ENCODE results near the gene TPRX2. TPM values are rescaled to one million over a fixed set of nuclear protein-coding genes. Genes with fewer than 3 reads are reported as not detected.
A peak's percentile ranks its signal among the peaks of the same experiment; 100 is the strongest.
"Not testable (repeated sequence)": the region's sequence is repeated elsewhere in the genome, so short reads cannot be mapped to it uniquely, and the experiment has no call there.

The TPRX2 gene
- total RNA-seq, 1 experiment from 2014 or later: not detected

DNA sequence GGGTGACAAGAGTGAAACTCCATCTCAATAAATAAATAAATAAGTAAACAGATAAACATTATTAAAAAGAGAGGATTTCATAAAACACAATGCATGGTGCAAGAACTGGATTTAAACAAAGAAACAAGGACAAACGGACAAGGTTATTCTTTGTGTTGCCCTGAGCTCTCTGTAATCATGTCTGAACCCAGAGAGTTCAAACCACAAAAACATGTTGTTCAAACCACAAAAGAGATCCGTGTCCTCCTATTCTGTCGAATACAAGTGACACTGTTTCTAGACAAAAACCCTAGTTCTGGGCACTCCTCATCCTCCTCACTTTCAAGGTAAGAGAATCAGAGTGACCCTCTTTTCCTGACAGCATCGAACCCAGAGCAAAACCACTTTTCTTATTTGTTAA is 4.6 kb upstream of the TPRX2 start:
- DNase-seq (ENCODE audit: low read depth, low spot score): no peak
- in situ Hi-C loops (cut with HindIII; ENCODE audit: low pct_unique_long_range_greater_than_20kb, low sequenced_read_pairs): no loop called here

DNA sequence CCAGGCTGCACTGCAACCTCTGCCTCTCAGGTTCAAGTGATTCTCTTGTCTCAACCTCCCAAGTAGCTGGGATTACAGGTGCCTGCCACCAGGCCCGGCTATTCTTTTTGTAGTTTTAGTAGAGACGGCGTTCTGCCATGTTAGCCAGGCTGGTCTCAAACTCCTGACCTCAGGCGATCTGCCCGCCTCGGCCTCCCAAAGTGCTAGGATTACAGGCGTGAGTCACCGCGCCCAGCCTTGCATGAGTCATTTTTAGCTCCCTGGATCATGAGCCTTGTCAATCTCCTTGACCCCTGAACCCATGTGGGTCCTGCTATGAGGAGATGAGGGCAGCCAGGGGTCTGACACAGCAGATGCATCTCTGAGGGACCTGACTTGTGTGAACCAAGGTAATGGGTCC is 804 bp upstream of the TPRX2 start:
- in situ Hi-C loops (cut with HindIII; ENCODE audit: low pct_unique_long_range_greater_than_20kb, low sequenced_read_pairs); DNase-seq (ENCODE audit: low read depth, low spot score): not testable (repeated sequence)

DNA sequence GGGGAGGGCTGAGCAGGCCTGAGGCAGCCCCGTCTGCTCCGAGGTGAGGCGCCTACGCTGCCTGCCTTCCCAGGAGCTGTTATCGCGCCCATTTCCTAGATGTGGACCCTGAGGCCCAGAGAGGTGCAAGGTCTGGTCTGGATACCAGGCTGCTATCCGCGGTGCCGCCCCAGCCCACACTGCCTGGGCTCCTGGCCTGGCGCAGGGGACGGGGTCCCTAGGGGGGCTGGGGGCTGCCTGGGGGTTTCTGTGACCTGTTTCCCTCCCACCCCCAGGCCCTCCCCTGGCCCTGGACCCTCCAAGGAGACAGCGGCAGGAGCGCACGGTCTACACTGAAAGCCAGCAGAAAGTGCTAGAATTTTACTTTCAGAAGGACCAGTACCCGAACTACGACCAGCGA is 803 bp downstream of the TPRX2 start:
- in situ Hi-C loops (cut with HindIII; ENCODE audit: low pct_unique_long_range_greater_than_20kb, low sequenced_read_pairs); DNase-seq (ENCODE audit: low read depth, low spot score): not testable (repeated sequence)

DNA sequence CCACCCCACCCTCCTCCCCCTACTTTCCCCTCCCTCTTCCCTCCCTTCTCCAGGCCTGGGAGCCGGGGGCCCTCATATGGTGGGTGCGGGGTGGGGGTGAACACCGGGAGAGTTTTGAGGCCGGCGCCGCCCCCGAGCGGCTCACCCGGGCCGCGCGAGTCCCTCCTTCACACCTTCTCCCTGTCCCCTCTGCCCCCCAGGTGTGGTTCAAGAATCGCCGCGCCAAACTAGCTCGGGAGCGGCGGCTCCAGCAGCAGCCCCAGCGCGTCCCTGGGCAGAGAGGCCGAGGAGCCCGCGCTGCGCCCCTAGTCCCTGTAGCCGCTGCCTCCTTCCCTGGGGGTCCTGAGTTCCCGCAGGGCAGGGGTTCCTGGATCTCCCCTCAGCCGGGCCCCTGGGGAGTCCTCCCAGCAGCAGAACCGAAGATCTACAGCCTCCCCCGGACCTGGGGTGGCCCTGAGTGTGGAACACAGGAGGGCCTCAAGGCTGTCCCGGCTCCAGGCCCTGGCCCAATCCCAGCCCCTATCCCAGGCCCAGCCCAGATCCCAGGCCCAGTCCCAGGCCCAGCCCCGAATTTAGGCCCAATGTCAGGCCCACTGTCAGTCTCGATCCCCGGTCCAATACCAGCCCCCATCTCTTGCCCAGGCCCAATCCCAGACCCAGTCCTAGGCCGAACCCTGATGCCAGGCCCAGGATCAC is 1.7 kb downstream of the TPRX2 start:
- no peak for DNase-seq (ENCODE audit: low read depth, low spot score)
- in situ Hi-C loops (cut with HindIII; ENCODE audit: low pct_unique_long_range_greater_than_20kb, low sequenced_read_pairs): no loop called here

DNA sequence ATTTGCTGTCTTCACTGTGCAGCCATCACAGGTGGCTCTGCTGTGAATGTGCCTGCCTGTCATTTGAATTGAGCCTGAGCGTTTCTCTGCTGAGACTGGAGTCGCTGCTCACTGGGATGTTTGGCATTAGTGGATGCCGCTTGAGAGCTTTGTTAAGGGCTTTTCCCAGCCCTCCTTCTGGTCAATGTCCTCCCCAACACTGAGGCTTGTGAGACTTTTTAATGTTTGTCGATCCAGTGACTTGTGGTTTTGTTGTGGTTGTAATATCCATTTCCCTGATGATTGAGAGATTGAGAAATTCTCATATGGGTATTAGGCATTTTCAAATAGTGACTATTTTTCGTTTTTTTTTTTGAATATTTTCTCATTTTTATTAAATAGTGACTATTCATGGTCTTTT is 2.6 kb downstream of the TPRX2 start:
- no peak for DNase-seq (ENCODE audit: low read depth, low spot score)
- in situ Hi-C loops (cut with HindIII; ENCODE audit: low pct_unique_long_range_greater_than_20kb, low sequenced_read_pairs): no loop called here

DNA sequence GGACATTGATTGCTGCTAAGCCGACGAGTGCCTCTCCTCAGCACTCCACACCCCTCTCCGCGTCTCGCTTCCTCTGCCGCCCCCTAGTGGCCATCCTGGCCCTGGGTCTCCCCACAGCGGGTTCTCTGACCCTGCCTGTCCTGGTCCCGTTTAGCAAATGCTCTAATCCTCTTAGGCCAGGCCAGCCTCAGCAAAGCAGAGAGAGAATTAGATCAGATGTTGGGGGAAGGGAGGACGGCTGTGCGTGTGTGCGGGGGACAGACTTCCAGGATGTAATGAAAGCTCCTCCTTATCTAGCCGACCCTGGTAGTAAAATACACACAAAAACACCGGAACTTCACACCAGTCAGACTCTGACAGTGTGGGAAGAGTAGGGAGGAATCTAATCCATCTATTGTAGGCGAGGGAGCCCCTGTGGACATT is 4.5 kb downstream of the TPRX2 start:
- in situ Hi-C loops (cut with HindIII; ENCODE audit: low pct_unique_long_range_greater_than_20kb, low sequenced_read_pairs): no loop called here
- peak; percentile 88 for DNase-seq (ENCODE audit: low read depth, low spot score)

DNA sequence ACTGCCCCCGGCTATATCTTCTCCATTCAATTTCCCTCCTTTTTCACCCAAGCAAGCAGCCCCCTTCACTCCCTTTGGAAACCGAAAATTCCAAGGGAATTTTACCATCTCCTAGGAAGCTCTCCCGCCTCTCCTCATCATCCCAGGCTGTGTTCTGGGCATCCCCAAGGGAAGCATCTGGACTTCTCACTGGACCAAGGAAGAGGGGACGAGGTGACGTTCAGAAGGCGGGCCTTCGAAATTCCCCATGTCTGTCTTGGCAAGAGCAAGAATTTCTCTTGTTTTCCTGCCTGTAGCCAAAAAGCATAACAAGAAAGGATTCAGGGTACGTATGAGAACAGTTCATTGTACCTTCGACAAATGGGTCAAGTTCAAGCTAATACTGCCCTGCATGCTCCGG is 6.1 kb downstream of the TPRX2 start:
- no peak for DNase-seq (ENCODE audit: low read depth, low spot score)
- in situ Hi-C loops (cut with HindIII; ENCODE audit: low pct_unique_long_range_greater_than_20kb, low sequenced_read_pairs): no loop called here

DNA sequence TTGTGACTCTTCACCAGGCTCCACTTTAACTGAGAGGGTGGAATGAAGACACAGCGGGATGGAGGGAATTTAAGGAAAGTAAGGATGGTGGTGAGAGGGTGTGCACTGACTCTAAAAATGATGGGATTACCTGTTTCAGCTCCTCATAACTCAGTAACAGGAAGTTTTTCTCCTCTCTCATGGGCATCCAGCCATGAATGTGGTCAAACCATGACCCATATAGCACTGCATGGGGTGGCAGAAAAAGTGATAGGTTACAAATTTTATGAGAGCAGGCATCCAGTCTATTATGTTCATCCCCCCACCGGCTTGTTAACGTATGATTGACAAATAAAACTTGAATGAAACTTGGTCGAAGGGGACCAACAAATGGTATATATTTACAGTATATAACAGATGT is 19.9 kb downstream of the TPRX2 start:
- DNase-seq (ENCODE audit: low read depth, low spot score): no peak
- in situ Hi-C loops (cut with HindIII; ENCODE audit: low pct_unique_long_range_greater_than_20kb, low sequenced_read_pairs): no loop called here

DNA sequence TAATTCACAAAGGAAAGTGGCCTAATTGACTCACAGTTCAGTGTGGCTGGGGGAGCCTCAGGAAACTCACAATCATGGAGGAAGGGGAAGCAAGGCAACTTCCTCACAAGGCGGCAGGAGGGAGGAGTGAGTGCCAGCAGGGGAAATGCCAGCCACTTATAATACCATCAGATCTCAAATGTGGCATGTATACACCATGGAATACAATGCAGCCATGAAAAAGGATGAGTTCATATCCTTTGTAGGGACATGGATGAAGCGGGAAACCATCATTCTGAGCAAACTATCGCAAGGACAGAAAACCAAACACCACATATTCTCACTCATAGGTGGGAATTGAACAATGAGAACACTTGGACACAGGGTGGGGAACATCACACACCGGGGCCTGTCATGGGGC is 20.4 kb downstream of the TPRX2 start:
- DNase-seq (ENCODE audit: low read depth, low spot score); in situ Hi-C loops (cut with HindIII; ENCODE audit: low pct_unique_long_range_greater_than_20kb, low sequenced_read_pairs): not testable (repeated sequence)

DNA sequence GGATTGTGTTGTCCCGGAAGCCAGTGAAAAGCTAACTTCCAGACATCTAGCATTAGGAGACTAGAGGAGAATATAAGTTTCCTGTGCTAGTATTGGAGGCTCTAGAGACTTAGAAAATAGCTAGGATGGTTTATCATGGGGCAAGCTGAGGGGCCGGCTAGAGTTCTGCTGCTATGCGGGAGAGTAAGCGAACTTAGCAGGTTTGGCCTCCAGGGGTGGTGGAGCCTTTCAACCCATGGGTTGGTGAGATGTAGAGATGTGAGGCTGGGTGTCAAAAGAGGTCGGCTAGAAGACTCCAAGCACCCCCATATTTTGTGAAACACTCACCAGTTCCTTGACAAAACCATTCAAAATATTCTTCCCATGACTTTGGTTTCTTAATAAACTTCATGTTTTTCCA is 22.7 kb downstream of the TPRX2 start:
- peak; percentile 17 for DNase-seq (ENCODE audit: low read depth, low spot score)
- in situ Hi-C loops (cut with HindIII; ENCODE audit: low pct_unique_long_range_greater_than_20kb, low sequenced_read_pairs): no loop called here

DNA sequence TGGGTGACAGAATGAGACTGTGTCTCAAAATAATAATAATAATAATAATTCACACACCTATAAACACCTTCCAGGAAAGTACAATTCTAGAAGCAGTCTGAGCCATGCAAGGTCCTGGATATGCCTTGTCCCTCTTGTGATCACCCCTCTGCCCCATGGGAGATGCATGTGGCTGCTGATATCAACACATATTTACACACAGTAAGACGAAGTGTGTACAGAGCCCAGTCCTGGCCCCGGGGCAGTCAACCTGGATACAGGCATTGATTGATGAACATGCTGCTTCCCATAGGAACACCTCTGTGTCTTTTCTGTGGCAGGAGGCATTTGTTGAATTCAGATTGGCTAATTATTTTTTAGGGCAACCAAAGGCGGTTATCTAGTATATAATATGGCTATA is 23.9 kb downstream of the TPRX2 start:
- DNase-seq (ENCODE audit: low read depth, low spot score): no peak
- in situ Hi-C loops (cut with HindIII; ENCODE audit: low pct_unique_long_range_greater_than_20kb, low sequenced_read_pairs): no loop called here

DNA sequence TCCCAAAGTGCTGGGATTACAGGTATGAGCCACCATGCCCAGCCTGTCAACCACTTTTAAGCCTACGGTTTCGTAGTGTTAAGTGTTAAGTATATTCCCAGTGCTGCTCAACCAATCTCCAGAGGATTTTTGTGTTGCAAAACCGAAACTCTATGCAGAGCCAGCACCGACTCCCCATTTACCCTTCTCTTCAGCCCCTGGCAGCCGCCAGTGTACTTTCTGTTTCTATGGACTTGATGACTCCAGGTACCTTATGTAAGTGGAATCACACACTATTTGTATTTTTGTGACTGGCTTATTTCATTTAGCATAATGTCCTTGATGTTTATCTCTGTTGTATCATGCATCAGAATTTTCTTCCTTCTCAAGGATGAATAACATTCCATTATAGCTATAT is 26.0 kb downstream of the TPRX2 start:
- DNase-seq (ENCODE audit: low read depth, low spot score): no peak
- in situ Hi-C loops (cut with HindIII; ENCODE audit: low pct_unique_long_range_greater_than_20kb, low sequenced_read_pairs): no loop called here

DNA sequence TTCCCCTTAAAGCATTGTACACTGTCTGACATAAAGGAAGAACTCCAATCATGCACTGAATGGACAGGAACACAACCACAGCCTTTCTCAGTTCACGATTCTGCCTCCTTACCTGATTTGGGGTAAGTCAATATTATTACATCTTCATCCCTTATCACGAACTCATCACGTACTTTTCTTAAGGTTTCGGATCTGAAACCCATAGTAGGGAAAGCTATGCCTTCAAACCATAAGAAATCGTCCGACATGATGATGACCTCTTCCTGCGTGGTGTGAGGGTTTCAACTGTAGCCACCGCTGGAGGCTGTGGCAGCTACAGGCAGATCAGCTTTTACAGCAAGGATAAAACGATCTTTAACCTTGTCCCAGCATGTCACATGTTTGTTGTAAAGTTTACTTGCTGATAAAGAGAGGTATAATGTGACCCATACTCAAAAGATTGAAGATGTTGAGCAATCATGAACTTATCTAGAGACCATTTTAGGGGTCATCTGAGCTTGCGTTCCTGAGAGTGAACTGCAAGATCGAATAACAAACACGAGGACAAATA is 27.1 kb downstream of the TPRX2 start, which contains the start of gene SULT2A1:
TSS of gene SULT2A1 (minus strand) at position 306 of the 550 bp plus-strand sequence. CDS start at position 248, 58 bp downstream.
- in situ Hi-C loops (cut with HindIII; ENCODE audit: low pct_unique_long_range_greater_than_20kb, low sequenced_read_pairs): no loop called here
- no peak for DNase-seq (ENCODE audit: low read depth, low spot score)

DNA sequence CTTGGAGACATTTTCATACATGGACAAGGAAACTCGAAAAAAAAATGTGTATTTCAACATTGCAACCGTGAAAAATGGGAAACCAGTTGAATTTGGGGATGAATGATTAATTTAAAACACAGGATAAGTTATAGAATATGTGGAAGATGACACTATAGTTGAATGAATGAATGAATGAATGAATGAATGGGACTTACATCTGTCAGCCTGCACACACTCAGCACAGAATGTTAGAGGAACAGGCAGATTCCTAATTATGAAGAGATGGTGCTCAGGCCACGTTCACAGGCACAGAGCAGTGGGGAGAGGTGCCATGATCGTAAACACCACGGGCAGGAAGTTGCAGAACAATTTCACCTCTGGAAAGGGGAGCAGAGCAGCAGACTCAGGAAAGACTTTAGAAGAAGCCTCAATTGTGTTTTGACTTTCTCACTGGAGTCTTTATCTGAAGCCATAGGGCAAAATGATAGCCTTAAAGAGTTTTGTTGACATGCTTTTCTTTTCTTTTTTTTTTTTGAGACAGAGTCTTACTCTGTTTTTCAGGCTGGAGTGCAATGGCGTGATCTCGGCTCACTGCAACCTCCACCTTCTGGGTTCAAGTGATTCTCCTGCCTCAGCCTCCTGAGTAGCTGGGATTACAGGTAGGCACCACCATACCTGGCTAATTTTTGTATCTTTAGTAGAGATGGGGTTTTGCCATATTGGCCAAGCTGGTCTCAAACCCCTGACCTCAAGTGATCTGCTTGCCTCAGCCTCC is 32.0 kb downstream of the TPRX2 start:
- DNase-seq (ENCODE audit: low read depth, low spot score): no peak
- in situ Hi-C loops (cut with HindIII; ENCODE audit: low pct_unique_long_range_greater_than_20kb, low sequenced_read_pairs): no loop called here

DNA sequence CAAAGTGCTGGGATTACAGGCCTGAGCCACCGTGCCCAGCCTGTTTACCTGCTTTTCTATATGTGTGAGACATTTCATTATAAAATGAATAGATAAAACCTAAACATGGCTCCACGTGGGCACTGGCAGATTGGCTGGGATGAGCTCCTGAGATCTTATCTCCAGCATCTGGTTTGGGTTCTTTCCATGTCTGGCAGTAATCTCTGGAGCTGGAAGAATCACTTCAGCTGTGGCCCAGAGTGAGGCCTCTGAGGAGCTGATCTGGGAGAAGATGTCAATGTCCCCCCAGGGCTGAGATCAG is 32.5 kb downstream of the TPRX2 start:
- DNase-seq (ENCODE audit: low read depth, low spot score): no peak
- in situ Hi-C loops (cut with HindIII; ENCODE audit: low pct_unique_long_range_greater_than_20kb, low sequenced_read_pairs): no loop called here

DNA sequence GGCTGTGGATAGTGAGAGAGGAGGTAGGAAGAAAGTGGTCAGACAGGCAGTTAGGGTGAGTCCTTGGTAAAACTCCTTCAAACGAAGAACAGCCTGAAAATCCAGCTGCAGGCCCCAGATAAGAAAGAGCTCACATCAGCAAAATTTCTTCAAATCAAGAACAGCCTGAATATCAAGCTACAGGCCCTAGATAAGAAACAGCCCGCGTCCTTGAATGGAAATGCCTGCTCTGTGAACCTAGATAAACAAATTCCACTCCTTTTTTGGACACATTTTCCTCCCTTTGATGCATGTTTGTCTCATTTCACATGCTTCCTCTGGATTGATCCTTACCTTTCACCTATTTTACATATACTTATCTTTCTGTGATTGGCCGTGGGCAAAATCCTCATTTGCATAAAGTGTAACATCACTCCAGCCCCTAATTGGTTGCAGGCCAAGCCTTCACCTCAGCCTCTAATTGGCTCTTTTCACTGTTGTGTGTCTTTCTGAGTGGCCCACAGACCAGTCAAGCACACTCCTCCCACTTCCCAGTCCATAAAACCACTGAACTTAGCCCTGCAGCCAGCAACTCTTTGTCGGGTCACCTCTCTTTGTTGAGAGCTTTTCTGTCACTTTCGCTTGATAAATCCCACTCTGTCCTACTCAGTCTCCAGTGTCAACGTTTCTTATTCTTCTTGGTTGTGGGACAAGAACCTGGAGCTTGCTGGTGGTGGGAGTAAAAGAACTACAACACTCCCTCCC is 33.1 kb downstream of the TPRX2 start:
- in situ Hi-C loops (cut with HindIII; ENCODE audit: low pct_unique_long_range_greater_than_20kb, low sequenced_read_pairs): no loop called here
- peak; percentile 12 for DNase-seq (ENCODE audit: low read depth, low spot score)

DNA sequence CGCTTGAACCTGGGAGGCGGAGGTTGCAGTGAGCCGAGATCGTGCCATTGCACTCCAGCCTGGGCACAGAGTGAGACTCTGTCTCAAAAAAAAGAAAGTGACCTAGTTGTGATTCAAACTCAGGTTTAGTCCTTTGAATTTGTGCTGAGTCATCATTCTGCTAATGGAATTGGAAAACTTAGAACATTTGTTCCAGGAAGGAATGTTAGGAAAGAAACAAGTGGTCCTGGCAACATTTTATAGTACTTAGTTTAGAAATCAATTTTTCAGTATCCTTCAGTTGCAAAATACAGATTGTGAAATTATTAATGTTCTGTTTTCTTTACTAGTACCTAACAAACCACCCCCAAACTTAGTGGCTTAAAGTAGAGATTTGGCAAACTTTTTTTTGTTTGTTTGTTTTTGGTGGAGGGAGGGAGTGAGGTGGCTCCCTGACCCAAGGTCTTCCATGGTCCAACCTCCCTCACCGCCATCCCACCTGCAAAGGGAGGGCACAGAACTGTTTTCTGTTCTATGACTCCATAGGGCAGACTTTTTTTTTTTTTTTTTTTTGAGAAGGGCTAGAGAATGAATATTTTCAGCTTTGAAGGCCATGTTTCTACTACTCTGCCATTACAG is 36.2 kb downstream of the TPRX2 start:
- no peak for DNase-seq (ENCODE audit: low read depth, low spot score)
- in situ Hi-C loops (cut with HindIII; ENCODE audit: low pct_unique_long_range_greater_than_20kb, low sequenced_read_pairs): no loop called here

DNA sequence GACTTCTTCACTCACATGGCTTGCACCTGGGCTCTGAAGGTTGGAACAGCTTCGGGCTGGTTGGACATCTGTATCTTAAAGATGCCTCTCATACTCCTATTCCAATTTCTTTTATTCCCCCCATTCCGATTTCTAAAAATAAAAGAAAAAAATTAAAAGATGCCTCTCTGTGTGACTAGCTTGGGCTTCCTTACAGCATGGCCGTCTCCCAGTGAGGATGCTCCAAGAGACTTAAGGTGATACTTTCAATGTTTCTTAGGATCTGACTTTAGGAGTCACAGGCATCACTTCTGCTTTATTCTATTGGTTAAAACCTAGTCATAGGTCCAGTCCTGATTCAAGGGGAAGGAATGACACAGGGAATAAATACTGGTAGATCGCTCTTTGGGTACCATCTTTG is 37.0 kb downstream of the TPRX2 start:
- DNase-seq (ENCODE audit: low read depth, low spot score): no peak
- in situ Hi-C loops (cut with HindIII; ENCODE audit: low pct_unique_long_range_greater_than_20kb, low sequenced_read_pairs): no loop called here
